Natural killer cell (primary cell): ENCODE data around the gene MUC2. TPM values are rescaled to one million over a fixed set of nuclear protein-coding genes. Genes with fewer than 3 reads are reported as not detected.

Source experiments
- ATAC-seq, 3 donors: fragments of 150-1000 bp in 2 of 3; fragments of 200-7000 bp in 1 of 3; cut with Tn5 transposase; 1 replicate in 1 of 3; 2 replicates in 2 of 3; pipeline ENCODE4 v1.10.0; 2021; ENCODE audit warnings: mild to moderate bottlenecking in 2 of 3, moderate library complexity in 2 of 3
- DNase-seq, 2 donors: peaks; one replicate each; pipeline versions ENCODE4 v3.0.0 to v3.0.0-alpha.2; 2013 to 2021; ENCODE audit warnings: mixed read lengths in 1 of 2
- H3K27ac ChIP-seq: one replicate; pipeline ENCODE4 v1.5.1; 2013; ENCODE audit warnings: mild to moderate bottlenecking, low read length
- H3K27me3 ChIP-seq: one replicate; pipeline ENCODE4 v1.6.1; 2013; ENCODE audit warnings: low read length; ENCODE audit not compliant: control insufficient read depth, insufficient read depth
- H3K36me3 ChIP-seq: one replicate; pipeline ENCODE4 v1.6.1; 2013; ENCODE audit warnings: low read length; ENCODE audit not compliant: control insufficient read depth, insufficient read depth
- H3K4me1 ChIP-seq: one replicate; pipeline ENCODE4 v1.6.1; 2013; ENCODE audit warnings: low read length; ENCODE audit not compliant: control insufficient read depth, insufficient read depth
- H3K4me3 ChIP-seq: one replicate; pipeline ENCODE4 v1.5.1; 2013; ENCODE audit warnings: low read length
- H3K9me3 ChIP-seq: one replicate; pipeline ENCODE4 v1.6.1; 2013; ENCODE audit warnings: low read length; ENCODE audit not compliant: control insufficient read depth, insufficient read depth
- H3K27ac Mint-ChIP-seq, 2 donors: one replicate each; pipeline ENCODE4 v1.8.0; 2022; ENCODE audit warnings: mild to moderate bottlenecking in 2 of 2, mixed read lengths in 2 of 2, moderate library complexity in 1 of 2
- H3K27me3 Mint-ChIP-seq, 2 donors: one replicate each; pipeline ENCODE4 v1.8.0; 2022; ENCODE audit warnings: low read depth in 2 of 2, mixed read lengths in 2 of 2
- H3K36me3 Mint-ChIP-seq: one replicate; pipeline ENCODE4 v1.8.0; 2022; ENCODE audit warnings: mixed read lengths
- H3K4me1 Mint-ChIP-seq, 2 donors: one replicate each; pipeline ENCODE4 v1.8.0; 2022; ENCODE audit warnings: mixed read lengths in 2 of 2
- H3K4me3 Mint-ChIP-seq: one replicate; pipeline ENCODE4 v1.8.0; 2022; ENCODE audit warnings: mild to moderate bottlenecking, moderate library complexity, mixed read lengths
- H3K9me3 Mint-ChIP-seq, 2 donors: one replicate each; pipeline ENCODE4 v1.8.0; 2022; ENCODE audit warnings: mixed read lengths in 2 of 2
- WGBS: methylation state at CpG from one replicate; pipeline ENCODE4 v1.1.7; 2013; ENCODE audit warnings: missing lambda C conversion rate; ENCODE audit not compliant: insufficient coverage; 5-methylcytosine and 5-hydroxymethylcytosine counted together
- intact Hi-C: fragments of 100-400 bp; cut with micrococcal nuclease; formaldehyde crosslinking; loops from one replicate; pipeline ENCODE4 v1.14.2; 2022
- total RNA-seq, 4 donors: library from RNA; stranded (reverse); fragments of 120-200 nt in 1 of 4; gene quantifications; one replicate each; pipeline versions ENCODE4 v1.2.3 to v1.2.4, GENCODE V29; 2013 to 2022
- TF ChIP-seq, protein P1 (sequence below): fragments of 200-600 bp; IDR thresholded peaks from one replicate; pipeline ENCODE4 v1.8.0; 2022; ENCODE audit warnings: antibody characterized with exemption

MUC2 gene
- total RNA-seq, 3 donors from 2014 or later (not counting 1 experiment from before 2014, with no cell fraction given) = not detected

DNA sequence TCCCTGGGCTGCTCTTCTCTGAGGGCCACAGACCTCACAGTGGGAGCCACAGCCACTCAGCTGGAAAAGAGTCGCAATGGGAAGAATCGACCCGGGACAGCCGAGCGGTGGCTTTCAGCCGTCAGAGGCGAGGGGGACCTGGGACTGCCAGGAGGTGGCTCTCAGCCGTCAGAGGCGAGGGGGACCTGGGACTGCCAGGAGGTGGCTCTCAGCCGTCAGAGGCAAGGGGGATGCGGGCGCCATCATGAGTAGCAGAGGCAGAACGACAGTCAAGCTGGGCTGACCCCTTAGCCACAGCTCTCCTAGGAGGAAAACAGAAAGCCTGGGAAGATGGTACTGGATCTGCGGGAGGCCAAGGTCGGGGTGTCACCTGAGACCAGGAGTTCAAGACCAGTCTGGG lies 14.9 kb upstream of the MUC2 start:
- H3K36me3 ChIP-seq = no peaks in the 10 kb centered on the region
- peaks cover 12 to 17% of the 10 kb centered on the region in 2 donors for H3K27me3 Mint-ChIP-seq
- no peaks in the 10 kb centered on the region for H3K9me3 ChIP-seq
- TF ChIP-seq, protein P1, sequence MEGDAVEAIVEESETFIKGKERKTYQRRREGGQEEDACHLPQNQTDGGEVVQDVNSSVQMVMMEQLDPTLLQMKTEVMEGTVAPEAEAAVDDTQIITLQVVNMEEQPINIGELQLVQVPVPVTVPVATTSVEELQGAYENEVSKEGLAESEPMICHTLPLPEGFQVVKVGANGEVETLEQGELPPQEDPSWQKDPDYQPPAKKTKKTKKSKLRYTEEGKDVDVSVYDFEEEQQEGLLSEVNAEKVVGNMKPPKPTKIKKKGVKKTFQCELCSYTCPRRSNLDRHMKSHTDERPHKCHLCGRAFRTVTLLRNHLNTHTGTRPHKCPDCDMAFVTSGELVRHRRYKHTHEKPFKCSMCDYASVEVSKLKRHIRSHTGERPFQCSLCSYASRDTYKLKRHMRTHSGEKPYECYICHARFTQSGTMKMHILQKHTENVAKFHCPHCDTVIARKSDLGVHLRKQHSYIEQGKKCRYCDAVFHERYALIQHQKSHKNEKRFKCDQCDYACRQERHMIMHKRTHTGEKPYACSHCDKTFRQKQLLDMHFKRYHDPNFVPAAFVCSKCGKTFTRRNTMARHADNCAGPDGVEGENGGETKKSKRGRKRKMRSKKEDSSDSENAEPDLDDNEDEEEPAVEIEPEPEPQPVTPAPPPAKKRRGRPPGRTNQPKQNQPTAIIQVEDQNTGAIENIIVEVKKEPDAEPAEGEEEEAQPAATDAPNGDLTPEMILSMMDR = no peak
- H3K4me1 ChIP-seq = no peaks in the 10 kb centered on the region
- no peaks in the 10 kb centered on the region for H3K36me3 Mint-ChIP-seq
- peaks cover 0 to 2% of the 10 kb centered on the region in 2 donors for H3K9me3 Mint-ChIP-seq
- no peak overlapping the region for H3K4me3 ChIP-seq
- H3K27ac ChIP-seq = no peak overlapping the region
- WGBS = 65% methylated on average over 15 of the region's 15 CpGs
- intact Hi-C loops = no loop called here
- DNase-seq (peak in 1 of 2 donors; percentile 2), ATAC-seq (no peak)
- no peak overlapping the region for H3K4me3 Mint-ChIP-seq
- no peaks in the 10 kb centered on the region for H3K27me3 ChIP-seq
- H3K27ac Mint-ChIP-seq = no peak overlapping the region
- H3K4me1 Mint-ChIP-seq = no peaks in the 10 kb centered on the region

DNA sequence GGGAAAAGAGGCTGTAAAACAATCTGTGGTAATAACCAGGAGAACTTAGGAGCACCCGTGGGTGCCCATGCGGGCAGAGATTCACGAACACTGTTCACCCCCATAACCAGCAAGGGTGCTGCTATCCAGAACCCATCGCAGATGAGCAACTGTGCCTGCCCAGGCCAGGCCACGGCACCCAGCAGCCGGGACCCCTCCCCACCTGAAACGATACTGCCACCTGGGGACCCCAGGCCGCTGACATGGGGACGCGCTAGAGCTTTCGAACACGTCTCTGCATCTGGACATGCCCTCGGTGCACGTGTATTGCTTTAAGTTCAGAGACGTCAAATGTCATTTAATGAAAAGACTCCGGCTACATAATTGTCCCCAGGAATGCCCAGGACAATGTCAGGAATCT lies 14.3 kb upstream of the MUC2 start:
- Histone ChIP-seq H3K36me3 (no peaks in the 10 kb centered on the region), H3K9me3 (no peaks in the 10 kb centered on the region), H3K4me1 (no peaks in the 10 kb centered on the region), H3K27me3 (no peaks in the 10 kb centered on the region), H3K27ac (no peak overlapping the region), H3K4me3 (no peak overlapping the region)
- no peak for ATAC-seq
- Mint-ChIP-seq H3K4me3 (no peak overlapping the region), H3K4me1 (no peaks in the 10 kb centered on the region), H3K27me3 (peaks cover 12 to 18% of the 10 kb centered on the region in 2 donors), H3K9me3 (peaks cover 0 to 2% of the 10 kb centered on the region in 2 donors), H3K27ac (no peak overlapping the region), H3K36me3 (no peaks in the 10 kb centered on the region)
- intact Hi-C loops = no loop called here
- 93% methylated on average over 16 of the region's 16 CpGs for WGBS
- TF ChIP-seq, protein P1 = no peak
- DNase-seq = peak in 1 of 2 donors; percentile 11

DNA sequence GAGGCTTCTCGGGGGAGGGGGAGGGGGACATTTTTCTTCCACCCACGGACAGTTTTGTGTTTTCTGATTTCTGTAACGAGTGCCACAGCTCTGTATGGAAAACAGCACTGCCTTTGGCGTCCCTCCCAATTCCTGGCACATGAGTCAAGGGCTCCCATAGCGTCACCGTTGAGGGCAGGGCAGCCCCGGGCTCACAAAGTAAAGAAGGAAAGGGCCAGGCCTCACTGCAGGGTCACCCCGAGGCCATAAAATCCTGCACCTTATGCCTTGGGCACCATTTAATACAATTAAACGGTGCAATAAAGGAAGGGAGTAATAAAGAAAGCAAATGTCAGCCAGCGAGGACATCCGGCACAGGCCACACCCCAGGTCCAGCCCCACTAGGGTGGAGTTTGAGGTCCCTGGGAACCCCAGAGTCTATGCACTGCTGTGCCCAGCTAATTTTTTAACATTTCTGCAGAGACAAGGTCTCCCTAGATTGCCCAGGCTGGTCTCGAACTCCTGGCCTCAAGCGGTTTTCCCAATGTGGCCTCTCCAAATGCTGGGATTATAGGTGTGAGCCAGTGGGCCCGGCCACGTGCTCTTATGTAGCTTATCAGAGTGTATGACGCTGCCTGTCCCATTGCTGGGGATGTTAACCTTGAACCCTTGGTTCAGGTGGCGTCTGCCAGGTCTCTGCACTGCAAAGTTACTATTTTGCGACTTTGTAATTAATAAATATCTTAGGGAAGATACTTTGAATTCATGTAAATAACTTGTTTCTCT lies 13.6 kb upstream of the MUC2 start:
- Histone ChIP-seq H3K4me1 (no peaks in the 10 kb centered on the region), H3K27me3 (no peaks in the 10 kb centered on the region), H3K9me3 (no peaks in the 10 kb centered on the region), H3K27ac (no peak overlapping the region), H3K4me3 (no peak overlapping the region), H3K36me3 (no peaks in the 10 kb centered on the region)
- Mint-ChIP-seq H3K9me3 (peaks cover 0 to 2% of the 10 kb centered on the region in 2 donors), H3K4me3 (no peak overlapping the region), H3K27ac (no peak overlapping the region), H3K27me3 (peaks cover 17 to 24% of the 10 kb centered on the region in 2 donors), H3K36me3 (no peaks in the 10 kb centered on the region), H3K4me1 (no peaks in the 10 kb centered on the region)
- WGBS = 87% methylated on average over 17 of the region's 18 CpGs
- ATAC-seq (no peak), DNase-seq (peak in 1 of 2 donors; percentile 10)
- TF ChIP-seq, protein P1 = no peak
- intact Hi-C loops = no loop called here
